T47D (cell line): Measurements from ENCODE around the gene SCP2D1.

Experiments used
- DNase-seq, 2 experiments: peaks; one replicate each; pipeline versions ENCODE4 v3.0.0 to v3.0.0-alpha.2; 2011 to 2012; ENCODE audit warnings: low read depth in 1 of 2, low spot score in 1 of 2
- JUND ChIP-seq: IDR thresholded peaks from 2 replicates; pipeline ENCODE4 v1.6.1; 2012; ENCODE audit warnings: low read depth
- in situ Hi-C: cut with HindIII; loops from 2 replicates; pipeline ENCODE4 v1.10.0; 2016; ENCODE audit warnings: low sequenced_read_pairs, low pct_unique_long_range_greater_than_20kb

Gene SCP2D1

GRCh38 chr20:18832546-18833200 is 19.1 kb downstream of the SCP2D1 start:
- no peak for TF ChIP-seq JUND
- in situ Hi-C loops = no loop called here
- DNase-seq = no peak

DNA sequence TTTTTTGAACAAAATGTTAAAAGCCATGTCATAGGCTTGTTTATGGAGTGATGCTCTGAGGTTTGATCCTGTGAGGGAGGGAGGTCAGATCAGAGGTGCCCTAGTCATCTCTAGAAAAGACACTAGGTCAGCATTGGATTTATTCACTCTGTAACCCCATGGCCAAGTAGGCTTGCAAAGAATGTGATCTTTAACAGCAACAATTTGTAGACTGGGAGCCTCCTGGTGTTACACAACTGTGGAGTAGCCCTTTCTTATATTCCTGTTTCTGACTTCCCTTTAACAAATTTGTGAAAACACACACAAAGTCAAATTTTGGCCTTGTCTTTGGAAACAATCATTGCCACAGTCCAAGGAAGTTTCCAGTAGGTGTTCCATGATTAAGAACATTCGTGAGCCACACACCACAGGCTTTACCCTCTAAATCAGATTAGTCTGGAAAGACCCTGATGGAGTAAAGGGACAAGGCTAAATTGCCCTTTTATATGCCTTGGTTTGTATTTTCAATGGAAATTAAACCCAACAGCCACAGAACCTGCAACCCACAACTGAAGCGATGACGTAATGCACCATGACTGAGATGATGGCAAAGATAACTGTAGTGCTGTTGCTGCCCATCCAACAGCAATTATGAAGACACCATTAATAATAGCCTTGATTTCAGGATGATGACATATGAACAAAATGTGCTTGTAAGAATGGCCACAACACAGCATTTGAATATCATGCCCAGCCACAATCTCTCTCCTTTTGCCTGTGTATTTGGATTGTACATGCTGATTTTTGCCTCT is 22.1 kb downstream of the SCP2D1 start:
- TF ChIP-seq JUND = no peak
- in situ Hi-C loops = no loop called here
- DNase-seq = no peak

DNA sequence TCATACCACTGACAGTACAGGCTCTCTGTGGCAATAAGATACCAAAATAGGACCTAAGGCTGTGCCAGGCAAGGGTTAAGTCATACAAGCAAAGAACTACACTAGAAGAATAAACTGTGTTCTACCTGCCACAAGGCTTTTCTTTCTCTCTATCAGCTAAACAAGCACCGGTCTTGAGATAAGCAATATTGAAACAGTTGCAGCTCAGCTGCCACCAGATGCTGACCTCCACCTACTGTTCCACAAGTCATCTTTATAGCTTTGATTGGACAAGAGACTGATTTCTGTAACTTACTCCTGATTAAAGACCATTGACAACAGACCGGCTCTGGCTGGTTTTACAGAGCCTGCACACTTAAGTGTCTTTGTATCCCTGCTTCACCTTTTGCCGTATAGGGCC is 24.1 kb downstream of the SCP2D1 start:
- TF ChIP-seq JUND = no peak
- in situ Hi-C loops = no loop called here
- DNase-seq = no peak

DNA sequence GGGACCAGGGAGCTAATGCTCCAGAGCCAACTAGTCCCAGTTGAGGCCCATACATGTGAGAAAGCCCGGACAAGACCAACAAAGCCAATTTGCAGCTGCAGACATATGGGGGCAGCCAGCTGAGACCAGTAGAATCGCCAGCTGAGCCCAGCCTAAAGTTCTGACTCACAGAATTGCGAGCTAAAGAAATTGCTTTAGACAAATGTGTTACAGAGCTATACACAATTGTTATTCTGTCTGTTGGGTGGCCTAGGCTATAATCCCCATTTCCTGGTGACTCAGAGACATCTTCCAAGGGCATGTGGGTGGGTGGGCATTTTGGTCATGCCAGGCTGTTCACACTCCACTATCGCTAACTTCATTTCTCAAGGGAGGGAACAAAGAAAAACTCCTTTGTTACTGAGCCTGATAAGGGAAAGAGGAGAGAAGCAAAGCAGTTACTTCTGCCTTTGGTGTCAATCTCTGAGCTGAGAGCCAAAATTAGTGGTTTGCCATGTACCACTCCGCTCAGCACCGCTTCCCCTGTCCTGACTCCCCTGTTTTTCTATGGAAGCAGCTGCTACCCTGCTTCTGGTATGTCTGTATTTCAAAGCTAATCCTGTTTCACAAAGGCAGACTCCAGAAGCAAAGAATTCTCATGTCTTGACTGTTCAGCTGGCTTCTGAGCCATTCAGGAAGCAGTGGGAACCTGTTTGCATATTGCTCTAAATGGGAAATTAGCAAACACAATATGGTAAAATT is 26.1 kb downstream of the SCP2D1 start:
- in situ Hi-C loops = no loop called here
- DNase-seq = no peak

DNA sequence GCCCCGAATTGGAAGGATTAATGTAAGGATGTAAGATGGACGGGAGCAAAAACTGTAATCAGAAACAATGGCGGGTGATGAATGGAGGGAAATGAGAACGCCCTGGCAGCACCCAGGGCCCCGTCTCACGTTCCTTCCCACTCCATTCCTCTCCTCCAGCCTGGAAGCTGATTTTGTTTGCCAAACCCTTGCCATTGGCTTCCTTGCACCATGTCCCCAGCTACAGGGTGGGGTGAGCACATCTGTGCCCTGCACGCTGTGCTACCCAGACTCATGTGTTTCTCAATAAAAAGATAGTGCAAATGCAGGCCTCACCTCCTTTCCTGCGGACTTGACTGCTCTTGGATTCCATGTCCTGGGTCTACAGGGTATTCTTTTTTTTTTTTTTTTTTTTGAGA is 26.7 kb downstream of the SCP2D1 start:
- in situ Hi-C loops = no loop called here

More for the DNA sequence above, 26.1 kb downstream of the SCP2D1 start:
- TF ChIP-seq JUND = no peak

DNA sequence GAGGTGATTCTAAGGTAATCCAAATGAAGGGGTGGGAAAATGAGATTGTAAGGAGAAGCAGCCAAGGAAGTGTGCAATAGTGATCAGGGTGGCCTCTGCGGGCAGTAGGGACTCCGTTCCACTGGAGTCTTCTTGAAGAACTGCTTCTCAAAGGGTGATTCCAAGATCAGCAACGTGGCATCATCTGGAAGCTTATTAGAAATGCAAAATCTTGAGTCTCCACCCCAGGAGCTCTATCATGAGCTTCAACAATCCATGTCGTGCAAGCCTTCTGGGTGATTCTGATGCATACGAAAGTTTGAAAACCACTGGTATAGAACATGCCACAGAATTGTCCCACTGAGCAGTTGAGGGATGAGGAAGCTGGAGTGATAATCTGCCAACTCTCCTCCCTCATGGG is 31.4 kb downstream of the SCP2D1 start:
- TF ChIP-seq JUND = no peak
- in situ Hi-C loops = no loop called here
- DNase-seq = no peak

More for the DNA sequence above, 26.7 kb downstream of the SCP2D1 start:
- no peak for DNase-seq
- no peak for TF ChIP-seq JUND

DNA sequence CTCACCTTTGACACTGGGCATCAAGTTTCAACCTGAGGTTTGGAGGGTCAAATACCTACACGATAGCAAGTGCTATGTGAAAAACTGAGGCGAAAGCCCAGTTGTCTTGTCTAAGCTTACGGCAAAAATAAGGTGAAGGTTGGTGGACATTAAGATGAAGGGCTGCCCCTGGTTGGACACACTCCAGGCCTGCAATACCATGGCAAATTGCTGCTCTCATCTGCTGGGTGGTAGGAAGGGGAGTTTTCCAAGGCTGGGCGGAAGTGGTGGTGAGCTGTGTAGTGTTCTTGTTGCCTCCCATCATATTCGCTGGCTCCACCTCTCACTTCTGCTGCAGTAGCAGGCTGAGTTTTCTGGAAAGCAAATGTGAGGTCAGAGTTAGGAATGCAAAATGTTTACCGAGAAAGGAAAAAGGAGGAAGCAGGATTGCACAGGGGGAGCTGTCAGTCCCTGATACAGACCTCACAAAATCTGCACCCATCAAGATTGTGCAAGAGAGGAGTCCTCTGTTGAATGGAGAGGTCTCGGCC is 33.7 kb downstream of the SCP2D1 start:
- no peak for DNase-seq
- no peak for TF ChIP-seq JUND
- in situ Hi-C loops = no loop called here

GRCh38 chr20:18849131-18849530 is 35.5 kb downstream of the SCP2D1 start:
- in situ Hi-C loops = no loop called here
- DNase-seq = no peak
- TF ChIP-seq JUND = no peak

GRCh38 chr20:18851629-18852028 is 38.0 kb downstream of the SCP2D1 start:
- in situ Hi-C loops = no loop called here
- no peak for DNase-seq
- no peak for TF ChIP-seq JUND

DNA sequence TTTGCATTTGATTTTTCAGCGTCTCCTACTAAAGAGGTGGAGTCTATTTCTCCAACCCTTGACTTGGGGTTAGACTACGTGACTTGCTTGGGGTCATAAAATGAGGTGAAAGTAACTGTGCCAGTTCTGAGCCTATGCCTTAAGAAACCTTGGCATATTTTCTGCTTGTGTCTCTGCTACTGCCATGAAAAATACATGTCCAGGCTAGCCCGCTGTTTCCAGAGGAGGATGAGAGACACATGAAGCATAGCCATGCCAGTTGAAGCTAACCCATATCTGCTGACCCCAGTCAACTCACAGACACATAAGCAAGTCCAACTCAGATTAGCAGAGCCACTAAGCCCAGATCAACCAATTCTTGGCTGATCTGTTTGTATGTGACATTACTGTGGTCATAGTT is 38.7 kb downstream of the SCP2D1 start:
- in situ Hi-C loops = no loop called here
- no peak for DNase-seq
- no peak for TF ChIP-seq JUND

DNA sequence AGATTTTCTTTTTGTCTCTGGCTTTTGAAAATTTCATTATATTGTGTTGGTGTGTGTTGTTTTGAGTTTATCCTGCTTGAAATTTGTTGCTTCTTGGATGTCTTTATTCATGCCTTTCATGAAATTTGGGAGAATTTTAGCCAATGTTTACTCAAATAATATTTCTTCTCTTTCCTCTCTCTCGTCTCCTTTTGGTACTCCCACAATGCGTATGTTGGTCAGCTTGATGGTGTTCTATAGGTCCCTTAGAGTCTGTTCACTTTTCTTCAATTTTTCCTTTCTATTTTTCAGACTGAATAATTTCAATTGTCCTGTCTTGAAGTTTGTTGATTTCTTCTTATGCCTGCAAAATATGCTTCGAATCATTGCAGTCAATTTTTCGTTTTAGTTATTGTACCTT is 39.6 kb downstream of the SCP2D1 start:
- no peak for TF ChIP-seq JUND
- in situ Hi-C loops = no loop called here
- no peak for DNase-seq

DNA sequence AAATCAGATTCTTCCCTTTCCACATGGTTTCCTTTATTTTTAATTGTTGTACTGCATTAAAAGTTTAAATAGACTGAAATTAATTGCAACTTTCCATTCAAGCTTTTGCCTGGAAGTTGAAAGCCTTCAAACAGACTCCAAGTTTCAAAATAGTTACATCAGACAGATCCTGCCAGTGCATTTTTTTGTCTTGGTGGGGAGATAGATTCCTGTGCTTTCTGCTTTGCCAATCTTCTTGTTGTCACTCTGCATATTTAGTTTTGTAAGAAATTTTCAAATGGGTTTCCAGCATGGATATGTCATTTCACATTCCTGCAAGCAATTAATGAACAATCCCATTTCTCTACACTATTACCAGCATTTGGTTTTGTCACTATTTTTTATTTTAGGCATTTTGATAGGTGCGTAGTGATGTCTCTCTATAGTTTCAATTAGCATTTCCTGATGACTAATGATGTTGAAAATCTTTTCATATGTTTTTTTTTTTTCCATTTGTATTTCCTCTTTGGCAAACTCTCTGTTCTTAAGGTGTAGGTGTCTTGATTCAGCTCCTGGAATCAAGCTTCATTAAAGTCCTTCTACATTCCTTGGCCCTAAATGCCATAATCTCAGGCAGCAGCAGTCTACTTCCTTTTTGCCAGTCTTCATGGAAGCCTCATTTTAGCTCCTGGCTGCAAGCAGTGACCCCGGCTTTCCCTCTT is 40.5 kb downstream of the SCP2D1 start:
- DNase-seq = no peak
- TF ChIP-seq JUND = no peak
- in situ Hi-C loops = no loop called here
